Measurements from ENCODE around the gene ESR1.
"Not testable (repeated sequence)": the region's sequence is repeated elsewhere in the genome, so short reads cannot be mapped to it uniquely, and the experiment has no call there.

The ESR1 gene

GRCh38 chr6:152071843-152072242, 264.4 kb downstream of the ESR1 start:
- no peaks in the 10 kb centered on the region for H3K27me3 ChIP-seq (ENCODE audit: control insufficient read depth, insufficient read depth, low read length)
- H3K36me3 ChIP-seq (ENCODE audit: control insufficient read depth, insufficient read depth, low read length): no peaks in the 10 kb centered on the region
- no peak overlapping the region for H3K9ac ChIP-seq (ENCODE audit: low read length)
- H3K4me1 ChIP-seq (ENCODE audit: control insufficient read depth, insufficient read depth, low read length): no peaks in the 10 kb centered on the region
- no peaks in the 10 kb centered on the region for H3K9me3 ChIP-seq (ENCODE audit: control insufficient read depth, low read length)
- no peak overlapping the region for H3K4me3 ChIP-seq (ENCODE audit: low read length)

- H3K4me3 ChIP-seq (ENCODE audit: low read length); H3K4me1 ChIP-seq (ENCODE audit: control insufficient read depth, insufficient read depth, low read length); H3K9ac ChIP-seq (ENCODE audit: low read length); H3K36me3 ChIP-seq (ENCODE audit: control insufficient read depth, insufficient read depth, low read length); H3K27me3 ChIP-seq (ENCODE audit: control insufficient read depth, insufficient read depth, low read length); H3K9me3 ChIP-seq (ENCODE audit: control insufficient read depth, low read length): not testable (repeated sequence)
These were observed 268.8 kb downstream of the ESR1 start for GRCh38 chr6:152076242-152076641.

- Histone ChIP-seq H3K27me3 (ENCODE audit: control insufficient read depth, insufficient read depth, low read length) (no peaks in the 10 kb centered on the region), H3K9ac (ENCODE audit: low read length) (no peak overlapping the region), H3K4me1 (ENCODE audit: control insufficient read depth, insufficient read depth, low read length) (no peaks in the 10 kb centered on the region), H3K4me3 (ENCODE audit: low read length) (no peak overlapping the region), H3K36me3 (ENCODE audit: control insufficient read depth, insufficient read depth, low read length) (no peaks in the 10 kb centered on the region), H3K9me3 (ENCODE audit: control insufficient read depth, low read length) (no peaks in the 10 kb centered on the region)
These were observed 270.5 kb downstream of the ESR1 start for GRCh38 chr6:152078001-152078400.

GRCh38 chr6:152078804-152079203, 271.3 kb downstream of the ESR1 start:
- Histone ChIP-seq H3K36me3 (ENCODE audit: control insufficient read depth, insufficient read depth, low read length) (no peaks in the 10 kb centered on the region), H3K4me1 (ENCODE audit: control insufficient read depth, insufficient read depth, low read length) (no peaks in the 10 kb centered on the region), H3K27me3 (ENCODE audit: control insufficient read depth, insufficient read depth, low read length) (no peaks in the 10 kb centered on the region), H3K9me3 (ENCODE audit: control insufficient read depth, low read length) (no peaks in the 10 kb centered on the region), H3K4me3 (ENCODE audit: low read length) (no peak overlapping the region), H3K9ac (ENCODE audit: low read length) (no peak overlapping the region)

GRCh38 chr6:152085451-152085921, 278.0 kb downstream of the ESR1 start:
- H3K4me3 ChIP-seq (ENCODE audit: low read length): no peak overlapping the region
- H3K4me1 ChIP-seq (ENCODE audit: control insufficient read depth, insufficient read depth, low read length): no peaks in the 10 kb centered on the region
- no peaks in the 10 kb centered on the region for H3K36me3 ChIP-seq (ENCODE audit: control insufficient read depth, insufficient read depth, low read length)
- no peaks in the 10 kb centered on the region for H3K27me3 ChIP-seq (ENCODE audit: control insufficient read depth, insufficient read depth, low read length)
- no peaks in the 10 kb centered on the region for H3K9me3 ChIP-seq (ENCODE audit: control insufficient read depth, low read length)
- H3K9ac ChIP-seq (ENCODE audit: low read length): no peak overlapping the region

GRCh38 chr6:152086223-152086873, 278.9 kb downstream of the ESR1 start:
- Histone ChIP-seq H3K36me3 (ENCODE audit: control insufficient read depth, insufficient read depth, low read length) (no peaks in the 10 kb centered on the region), H3K4me1 (ENCODE audit: control insufficient read depth, insufficient read depth, low read length) (no peaks in the 10 kb centered on the region), H3K9me3 (ENCODE audit: control insufficient read depth, low read length) (no peaks in the 10 kb centered on the region), H3K27me3 (ENCODE audit: control insufficient read depth, insufficient read depth, low read length) (no peaks in the 10 kb centered on the region), H3K9ac (ENCODE audit: low read length) (no peak overlapping the region), H3K4me3 (ENCODE audit: low read length) (no peak overlapping the region)

- H3K9ac ChIP-seq (ENCODE audit: low read length): no peak overlapping the region
- no peaks in the 10 kb centered on the region for H3K4me1 ChIP-seq (ENCODE audit: control insufficient read depth, insufficient read depth, low read length)
- H3K9me3 ChIP-seq (ENCODE audit: control insufficient read depth, low read length): no peaks in the 10 kb centered on the region
- no peak overlapping the region for H3K4me3 ChIP-seq (ENCODE audit: low read length)
- no peaks in the 10 kb centered on the region for H3K27me3 ChIP-seq (ENCODE audit: control insufficient read depth, insufficient read depth, low read length)
- H3K36me3 ChIP-seq (ENCODE audit: control insufficient read depth, insufficient read depth, low read length): no peaks in the 10 kb centered on the region
These were observed 279.6 kb downstream of the ESR1 start for GRCh38 chr6:152087096-152087495.

GRCh38 chr6:152087701-152088100, 280.2 kb downstream of the ESR1 start:
- Histone ChIP-seq H3K4me3 (ENCODE audit: low read length) (no peak overlapping the region), H3K9ac (ENCODE audit: low read length) (no peak overlapping the region), H3K4me1 (ENCODE audit: control insufficient read depth, insufficient read depth, low read length) (no peaks in the 10 kb centered on the region), H3K36me3 (ENCODE audit: control insufficient read depth, insufficient read depth, low read length) (no peaks in the 10 kb centered on the region), H3K9me3 (ENCODE audit: control insufficient read depth, low read length) (no peaks in the 10 kb centered on the region), H3K27me3 (ENCODE audit: control insufficient read depth, insufficient read depth, low read length) (no peaks in the 10 kb centered on the region)

- H3K4me3 ChIP-seq (ENCODE audit: low read length): no peak overlapping the region
- H3K9ac ChIP-seq (ENCODE audit: low read length): no peak overlapping the region
- H3K9me3 ChIP-seq (ENCODE audit: control insufficient read depth, low read length): no peaks in the 10 kb centered on the region
- no peaks in the 10 kb centered on the region for H3K36me3 ChIP-seq (ENCODE audit: control insufficient read depth, insufficient read depth, low read length)
- H3K27me3 ChIP-seq (ENCODE audit: control insufficient read depth, insufficient read depth, low read length): no peaks in the 10 kb centered on the region
- peaks cover 3% of the 10 kb centered on the region for H3K4me1 ChIP-seq (ENCODE audit: control insufficient read depth, insufficient read depth, low read length)
These were observed 282.5 kb downstream of the ESR1 start for GRCh38 chr6:152089992-152090391.

- no peaks in the 10 kb centered on the region for H3K27me3 ChIP-seq (ENCODE audit: control insufficient read depth, insufficient read depth, low read length)
- H3K9me3 ChIP-seq (ENCODE audit: control insufficient read depth, low read length): no peaks in the 10 kb centered on the region
- H3K36me3 ChIP-seq (ENCODE audit: control insufficient read depth, insufficient read depth, low read length): no peaks in the 10 kb centered on the region
- H3K4me3 ChIP-seq (ENCODE audit: low read length): no peak overlapping the region
- H3K9ac ChIP-seq (ENCODE audit: low read length): no peak overlapping the region
- H3K4me1 ChIP-seq (ENCODE audit: control insufficient read depth, insufficient read depth, low read length): peaks cover 4% of the 10 kb centered on the region
These were observed 283.7 kb downstream of the ESR1 start for GRCh38 chr6:152091201-152091600.

- no peak overlapping the region for H3K9ac ChIP-seq (ENCODE audit: low read length)
- H3K36me3 ChIP-seq (ENCODE audit: control insufficient read depth, insufficient read depth, low read length): no peaks in the 10 kb centered on the region
- no peaks in the 10 kb centered on the region for H3K27me3 ChIP-seq (ENCODE audit: control insufficient read depth, insufficient read depth, low read length)
- H3K4me3 ChIP-seq (ENCODE audit: low read length): no peak overlapping the region
- H3K9me3 ChIP-seq (ENCODE audit: control insufficient read depth, low read length): no peaks in the 10 kb centered on the region
- H3K4me1 ChIP-seq (ENCODE audit: control insufficient read depth, insufficient read depth, low read length): peaks cover 4% of the 10 kb centered on the region
These were observed 284.4 kb downstream of the ESR1 start for GRCh38 chr6:152091851-152092341.

GRCh38 chr6:152093711-152094110, 286.2 kb downstream of the ESR1 start:
- Histone ChIP-seq H3K9ac (ENCODE audit: low read length) (no peak overlapping the region), H3K27me3 (ENCODE audit: control insufficient read depth, insufficient read depth, low read length) (no peaks in the 10 kb centered on the region), H3K4me3 (ENCODE audit: low read length) (no peak overlapping the region), H3K36me3 (ENCODE audit: control insufficient read depth, insufficient read depth, low read length) (no peaks in the 10 kb centered on the region), H3K4me1 (ENCODE audit: control insufficient read depth, insufficient read depth, low read length) (peaks cover 4% of the 10 kb centered on the region), H3K9me3 (ENCODE audit: control insufficient read depth, low read length) (no peaks in the 10 kb centered on the region)

- Histone ChIP-seq H3K9ac (ENCODE audit: low read length) (no peak overlapping the region), H3K4me3 (ENCODE audit: low read length) (no peak overlapping the region), H3K9me3 (ENCODE audit: control insufficient read depth, low read length) (no peaks in the 10 kb centered on the region), H3K4me1 (ENCODE audit: control insufficient read depth, insufficient read depth, low read length) (peaks cover 4% of the 10 kb centered on the region), H3K27me3 (ENCODE audit: control insufficient read depth, insufficient read depth, low read length) (no peaks in the 10 kb centered on the region), H3K36me3 (ENCODE audit: control insufficient read depth, insufficient read depth, low read length) (no peaks in the 10 kb centered on the region)
These were observed 286.8 kb downstream of the ESR1 start for GRCh38 chr6:152094276-152094675.

All from mucosa of stomach (tissue), 1 donor.